ENCODE data around the gene MAP2. TPM values are rescaled to one million over a fixed set of nuclear protein-coding genes. Genes with fewer than 3 reads are reported as not detected.

The MAP2 gene
- total and polyA plus RNA-seq, 2 donors (not counting 1 experiment from before 2014, with no cell fraction given): 1.8 to 3.0 TPM

DNA sequence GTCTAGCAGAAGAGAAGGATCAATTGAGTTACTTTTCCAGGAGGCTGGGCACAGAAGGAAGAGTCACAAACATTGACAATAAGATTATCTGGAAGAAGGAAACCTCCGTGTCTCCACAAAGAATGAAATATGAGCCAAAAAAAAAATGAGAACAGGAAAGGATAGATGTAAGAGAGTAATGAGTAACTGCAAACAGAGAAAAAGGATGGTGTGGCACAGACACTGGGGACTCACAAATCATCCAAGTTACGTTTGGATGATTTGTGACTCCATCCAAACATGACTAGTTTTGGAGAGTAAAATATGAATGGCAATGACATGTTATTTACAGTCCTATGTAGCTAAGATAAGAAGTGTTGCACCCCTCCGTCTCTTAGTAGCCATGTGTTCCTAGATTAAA is 42.8 kb upstream of the MAP2 start:
- no peak for TF ChIP-seq EZH2 (IDR thresholded peaks at IDR 0.05; ENCODE audit: borderline replicate concordance, insufficient read depth, low read depth, low read length, poor library complexity, severe bottlenecking)
- TF ChIP-seq, protein P1, sequence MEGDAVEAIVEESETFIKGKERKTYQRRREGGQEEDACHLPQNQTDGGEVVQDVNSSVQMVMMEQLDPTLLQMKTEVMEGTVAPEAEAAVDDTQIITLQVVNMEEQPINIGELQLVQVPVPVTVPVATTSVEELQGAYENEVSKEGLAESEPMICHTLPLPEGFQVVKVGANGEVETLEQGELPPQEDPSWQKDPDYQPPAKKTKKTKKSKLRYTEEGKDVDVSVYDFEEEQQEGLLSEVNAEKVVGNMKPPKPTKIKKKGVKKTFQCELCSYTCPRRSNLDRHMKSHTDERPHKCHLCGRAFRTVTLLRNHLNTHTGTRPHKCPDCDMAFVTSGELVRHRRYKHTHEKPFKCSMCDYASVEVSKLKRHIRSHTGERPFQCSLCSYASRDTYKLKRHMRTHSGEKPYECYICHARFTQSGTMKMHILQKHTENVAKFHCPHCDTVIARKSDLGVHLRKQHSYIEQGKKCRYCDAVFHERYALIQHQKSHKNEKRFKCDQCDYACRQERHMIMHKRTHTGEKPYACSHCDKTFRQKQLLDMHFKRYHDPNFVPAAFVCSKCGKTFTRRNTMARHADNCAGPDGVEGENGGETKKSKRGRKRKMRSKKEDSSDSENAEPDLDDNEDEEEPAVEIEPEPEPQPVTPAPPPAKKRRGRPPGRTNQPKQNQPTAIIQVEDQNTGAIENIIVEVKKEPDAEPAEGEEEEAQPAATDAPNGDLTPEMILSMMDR (IDR thresholded peaks at IDR 0.05): no peak
- Histone ChIP-seq H2AFZ (ENCODE audit: insufficient read depth, low read depth, low read length, poor library complexity, severe bottlenecking) (no peak overlapping the region), H3K9me3 (ENCODE audit: control extremely low read depth in 1 of 3, control insufficient read depth in 2 of 3, insufficient read depth in 1 of 3, low read length in 2 of 3) (peaks cover 10 to 22% (median 11%) of the 10 kb centered on the region in 3 donors), H3K27ac (ENCODE audit: low read length in 2 of 2) (no peak overlapping the region), H3K4me3 (ENCODE audit: control extremely low read depth in 1 of 5, extremely low read depth in 1 of 5, insufficient read depth in 1 of 5, low read depth in 2 of 5, low read length in 4 of 5) (no peak overlapping the region), H3K9ac (ENCODE audit: low read length) (no peak overlapping the region), H3K27me3 (replicated peaks in 1 of 4; ENCODE audit: control extremely low read depth in 1 of 4, control insufficient read depth in 3 of 4, insufficient read depth in 4 of 4, low read length in 3 of 4) (peaks cover 1 to 23% (median 13%) of the 10 kb centered on the region in 4 experiments), H3K79me2 (ENCODE audit: control insufficient read depth, insufficient read depth, low read length) (no peaks in the 10 kb centered on the region), H3K36me3 (replicated peaks in 1 of 2; ENCODE audit: control extremely low read depth in 1 of 2, control insufficient read depth in 1 of 2, extremely low read depth in 1 of 2, insufficient read depth in 2 of 2, low read length in 1 of 2) (no peaks in the 10 kb centered on the region), H3K4me1 (ENCODE audit: control insufficient read depth in 2 of 2, insufficient read depth in 2 of 2, low read length in 2 of 2) (peaks cover 6 to 9% of the 10 kb centered on the region in 2 donors), H3K4me2 (replicated peaks; ENCODE audit: low read depth, low read length, poor library complexity, severe bottlenecking) (no peak overlapping the region), H4K20me1 (ENCODE audit: control insufficient read depth, insufficient read depth, low read length, poor library complexity, severe bottlenecking) (no peaks in the 10 kb centered on the region)
- DNase-seq (no peak), ATAC-seq (ENCODE audit: low read depth) (no peak)
- intact Hi-C loops (cut with micrococcal nuclease): no loop called here
- H3K27me3 Mint-ChIP-seq: peaks cover 24% of the 10 kb centered on the region
- POLR2A ChIA-PET: no interaction called here
- H3K9me3 Mint-ChIP-seq (ENCODE audit: insufficient read depth): peaks cover 8% of the 10 kb centered on the region
- H3K4me1 Mint-ChIP-seq: peaks cover 8% of the 10 kb centered on the region
- CTCF ChIA-PET: no interaction called here
- H3K27ac Mint-ChIP-seq: no peak overlapping the region
- H3K4me3 Mint-ChIP-seq: no peak overlapping the region
- 0% methylated on average over 1 of the region's 3 CpGs for WGBS (ENCODE audit: insufficient coverage)

DNA sequence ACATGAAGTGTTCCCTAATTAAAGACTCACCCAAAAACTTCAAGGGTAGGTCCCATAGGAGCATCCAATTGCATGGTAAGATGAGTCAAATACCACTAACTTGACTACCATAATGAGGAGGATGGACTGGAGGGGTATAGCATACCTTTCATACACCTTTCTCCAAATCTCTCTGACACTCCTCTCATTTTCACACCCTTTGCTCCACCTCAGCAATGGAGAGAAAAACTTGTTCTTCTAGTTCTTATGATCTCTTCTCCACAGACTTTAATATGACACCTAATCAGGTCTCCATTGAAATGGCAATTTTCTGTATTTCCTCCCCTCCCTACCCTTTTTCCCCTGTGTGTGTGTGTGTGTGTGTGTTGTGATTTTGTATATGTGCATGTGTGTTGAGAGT is 41.1 kb upstream of the MAP2 start:
- no peak overlapping the region for H3K4me3 Mint-ChIP-seq
- H3K27me3 ChIP-seq (replicated peaks in 1 of 4; ENCODE audit: control extremely low read depth in 1 of 4, control insufficient read depth in 3 of 4, insufficient read depth in 4 of 4, low read length in 3 of 4): peaks cover 1 to 24% (median 10%) of the 10 kb centered on the region in 4 experiments
- no peak overlapping the region for H3K4me3 ChIP-seq (ENCODE audit: control extremely low read depth in 1 of 5, extremely low read depth in 1 of 5, insufficient read depth in 1 of 5, low read depth in 2 of 5, low read length in 4 of 5)
- DNase-seq (no peak), ATAC-seq (ENCODE audit: low read depth) (no peak)
- H3K27me3 Mint-ChIP-seq: peaks cover 26% of the 10 kb centered on the region
- H3K9me3 Mint-ChIP-seq (ENCODE audit: insufficient read depth): peaks cover 7% of the 10 kb centered on the region
- peaks cover 8% of the 10 kb centered on the region for H3K4me1 Mint-ChIP-seq
- intact Hi-C loops (cut with micrococcal nuclease): no loop called here
- H3K4me2 ChIP-seq (replicated peaks; ENCODE audit: low read depth, low read length, poor library complexity, severe bottlenecking): no peak overlapping the region
- H3K9me3 ChIP-seq (ENCODE audit: control extremely low read depth in 1 of 3, control insufficient read depth in 2 of 3, insufficient read depth in 1 of 3, low read length in 2 of 3): peaks cover 6 to 8% (median 8%) of the 10 kb centered on the region in 3 donors
- peaks cover 6 to 9% of the 10 kb centered on the region in 2 donors for H3K4me1 ChIP-seq (ENCODE audit: control insufficient read depth in 2 of 2, insufficient read depth in 2 of 2, low read length in 2 of 2)
- H3K36me3 ChIP-seq (replicated peaks in 1 of 2; ENCODE audit: control extremely low read depth in 1 of 2, control insufficient read depth in 1 of 2, extremely low read depth in 1 of 2, insufficient read depth in 2 of 2, low read length in 1 of 2): no peaks in the 10 kb centered on the region
- CTCF ChIA-PET: no interaction called here
- no peaks in the 10 kb centered on the region for H3K79me2 ChIP-seq (ENCODE audit: control insufficient read depth, insufficient read depth, low read length)
- POLR2A ChIA-PET: no interaction called here
- H3K27ac Mint-ChIP-seq: no peak overlapping the region
- no peak overlapping the region for H3K9ac ChIP-seq (ENCODE audit: low read length)
- TF ChIP-seq, protein P1 (IDR thresholded peaks at IDR 0.05): no peak
- TF ChIP-seq EZH2 (IDR thresholded peaks at IDR 0.05; ENCODE audit: borderline replicate concordance, insufficient read depth, low read depth, low read length, poor library complexity, severe bottlenecking): no peak
- H4K20me1 ChIP-seq (ENCODE audit: control insufficient read depth, insufficient read depth, low read length, poor library complexity, severe bottlenecking): no peaks in the 10 kb centered on the region
- H3K27ac ChIP-seq (ENCODE audit: low read length in 2 of 2): no peak overlapping the region
- no peak overlapping the region for H2AFZ ChIP-seq (ENCODE audit: insufficient read depth, low read depth, low read length, poor library complexity, severe bottlenecking)

All from B cell (primary cell).